H9 (cell line): Measurements from ENCODE around the gene DGCR2. TPM values are rescaled to one million over a fixed set of nuclear protein-coding genes. Genes with fewer than 3 reads are reported as not detected.
A peak's percentile ranks its signal among the peaks of the same experiment; 100 is the strongest.

ENCODE experiments used
- DNase-seq: peaks from one replicate; pipeline ENCODE4 v3.0.0-alpha.2; 2017
- H2AFZ ChIP-seq: one replicate; pipeline ENCODE4 v1.6.1; 2013; ENCODE audit warnings: mild to moderate bottlenecking, low read length, control low read depth, moderate library complexity
- H2AK5ac ChIP-seq: 2 replicates; pipeline ENCODE4 v1.6.1; 2013; ENCODE audit warnings: low read length, control low read depth, mixed read lengths; ENCODE audit not compliant: insufficient read length
- H2BK120ac ChIP-seq: one replicate; pipeline ENCODE4 v1.6.1; 2013; ENCODE audit warnings: low read depth, mild to moderate bottlenecking, low read length, control low read depth, inconsistent platforms; ENCODE audit not compliant: poor library complexity, severe bottlenecking
- H2BK12ac ChIP-seq: 2 replicates; pipeline ENCODE4 v1.6.1; 2013; ENCODE audit warnings: low read length, control low read depth, mixed read lengths, low read depth; ENCODE audit not compliant: insufficient read length
- H2BK15ac ChIP-seq: 2 replicates; pipeline ENCODE4 v1.6.1; 2013; ENCODE audit warnings: low read depth, low read length, control low read depth
- H2BK20ac ChIP-seq: one replicate; pipeline ENCODE4 v1.6.1; 2013; ENCODE audit warnings: low read depth, mild to moderate bottlenecking, low read length, control low read depth, inconsistent platforms; ENCODE audit not compliant: poor library complexity, severe bottlenecking
- H2BK5ac ChIP-seq: 2 replicates; pipeline ENCODE4 v1.6.1; 2013; ENCODE audit warnings: low read length, control low read depth, mixed read lengths; ENCODE audit not compliant: insufficient read length
- H3K14ac ChIP-seq: 2 replicates; pipeline ENCODE4 v1.6.1; 2013; ENCODE audit warnings: low read length, control low read depth; ENCODE audit not compliant: insufficient read depth
- H3K18ac ChIP-seq: 2 replicates; pipeline ENCODE4 v1.6.1; 2013; ENCODE audit warnings: low read depth, mild to moderate bottlenecking, mixed read lengths, low read length, control low read depth; ENCODE audit not compliant: insufficient read length
- H3K23ac ChIP-seq: 2 replicates; pipeline ENCODE4 v1.6.1; 2013; ENCODE audit warnings: low read length, control low read depth, mixed read lengths, low read depth; ENCODE audit not compliant: insufficient read length
- H3K23me2 ChIP-seq: 2 replicates; pipeline ENCODE4 v1.6.1; 2013; ENCODE audit warnings: low read depth, mild to moderate bottlenecking, mixed read lengths, low read length, control low read depth; ENCODE audit not compliant: insufficient read length, poor library complexity, severe bottlenecking
- H3K27ac ChIP-seq: 2 replicates; pipeline ENCODE4 v1.5.1; 2013; ENCODE audit warnings: low read length, control low read depth, mixed read lengths, low read depth; ENCODE audit not compliant: insufficient read length
- H3K27me3 ChIP-seq: 2 replicates; pipeline ENCODE4 v1.6.1; 2013; ENCODE audit warnings: low read length, control low read depth, inconsistent platforms; ENCODE audit not compliant: insufficient read depth
- H3K4ac ChIP-seq: 2 replicates; pipeline ENCODE4 v1.6.1; 2013; ENCODE audit warnings: low read depth, mild to moderate bottlenecking, control low read depth, inconsistent platforms, low read length, moderate library complexity
- H3K4me1 ChIP-seq: 2 replicates; pipeline ENCODE4 v1.6.1; 2013; ENCODE audit warnings: low read length, control low read depth, inconsistent platforms; ENCODE audit not compliant: insufficient read depth
- H3K4me2 ChIP-seq: 2 replicates; pipeline ENCODE4 v1.6.1; 2013; ENCODE audit warnings: low read length, control low read depth, mixed read lengths; ENCODE audit not compliant: insufficient read length, insufficient read depth
- H3K56ac ChIP-seq: 2 replicates; pipeline ENCODE4 v1.6.1; 2013; ENCODE audit warnings: low read depth, mild to moderate bottlenecking, mixed read lengths, low read length, control low read depth; ENCODE audit not compliant: insufficient read length
- H3K79me1 ChIP-seq: 2 replicates; pipeline ENCODE4 v1.6.1; 2013; ENCODE audit warnings: low read depth, mild to moderate bottlenecking, moderate library complexity, low read length, control low read depth, inconsistent platforms; ENCODE audit not compliant: insufficient read depth, poor library complexity, severe bottlenecking
- H3K79me2 ChIP-seq: 2 replicates; pipeline ENCODE4 v1.6.1; 2013; ENCODE audit warnings: low read length, control low read depth, inconsistent platforms; ENCODE audit not compliant: insufficient read depth
- H3K9ac ChIP-seq: 2 replicates; pipeline ENCODE4 v1.6.1; 2013; ENCODE audit warnings: low read length, control low read depth, mixed read lengths; ENCODE audit not compliant: insufficient read length; ENCODE audit errors: extremely low read depth
- H3K9me3 ChIP-seq: one replicate; pipeline ENCODE4 v1.6.1; 2013; ENCODE audit warnings: low read depth, low read length, inconsistent platforms; ENCODE audit not compliant: control insufficient read depth
- H3T11ph ChIP-seq: one replicate; pipeline ENCODE4 v1.6.1; 2013; ENCODE audit warnings: mild to moderate bottlenecking, low read length, control low read depth, inconsistent platforms
- H4K20me1 ChIP-seq: one replicate; pipeline ENCODE4 v1.6.1; 2013; ENCODE audit not compliant: control insufficient read depth, insufficient read length, insufficient read depth
- H4K5ac ChIP-seq: 2 replicates; pipeline ENCODE4 v1.6.1; 2013; ENCODE audit warnings: low read depth, mild to moderate bottlenecking, mixed read lengths, low read length, control low read depth; ENCODE audit not compliant: insufficient read length
- H4K8ac ChIP-seq: replicated peaks from 2 replicates; pipeline ENCODE4 v1.6.1; 2013; ENCODE audit warnings: low read length, control low read depth, mixed read lengths, low read depth; ENCODE audit not compliant: insufficient read length
- H4K91ac ChIP-seq: 2 replicates; pipeline ENCODE4 v1.6.1; 2013; ENCODE audit warnings: low read depth, mild to moderate bottlenecking, moderate library complexity, mixed read lengths, low read length, control low read depth; ENCODE audit not compliant: insufficient read length
- H3K27ac Mint-ChIP-seq, 3 experiments: 2 replicates in 2 of 3; 3 replicates in 1 of 3; pipeline ENCODE4 v1.8.0; 2020 to 2021; ENCODE audit warnings: mixed read lengths in 3 of 3, mild to moderate bottlenecking in 1 of 3, moderate library complexity in 1 of 3
- H3K27me3 Mint-ChIP-seq: 2 replicates; pipeline ENCODE4 v1.8.0; 2021; ENCODE audit warnings: low read depth, mild to moderate bottlenecking, moderate library complexity, mixed read lengths
- H3K36me3 Mint-ChIP-seq, 3 experiments: 2 replicates in 2 of 3; 3 replicates in 1 of 3; pipeline ENCODE4 v1.8.0; 2020 to 2021; ENCODE audit warnings: low read depth in 3 of 3, mixed read lengths in 3 of 3; ENCODE audit not compliant: insufficient read depth in 1 of 3
- H3K4me1 Mint-ChIP-seq, 2 experiments: 2 replicates each; pipeline ENCODE4 v1.8.0; 2020; ENCODE audit warnings: mixed read lengths in 2 of 2
- H3K4me3 Mint-ChIP-seq, 2 experiments: 2 replicates in 1 of 2; 3 replicates in 1 of 2; pipeline ENCODE4 v1.8.0; 2020 to 2021; ENCODE audit warnings: mild to moderate bottlenecking in 2 of 2, mixed read lengths in 2 of 2, moderate library complexity in 1 of 2
- H3K9me3 Mint-ChIP-seq, 2 experiments: 2 replicates in 1 of 2; 3 replicates in 1 of 2; pipeline ENCODE4 v1.8.0; 2020; ENCODE audit warnings: mild to moderate bottlenecking in 2 of 2, mixed read lengths in 2 of 2, moderate library complexity in 1 of 2
- CTCF ChIP-seq: fragments of 200-600 bp; sonication (generic); conservative IDR thresholded peaks from 3 replicates; pipeline ENCODE4 v1.8.0; 2021; ENCODE audit warnings: antibody characterized with exemption, mild to moderate bottlenecking
- whole genome bisulfite sequencing: extraction: QIAGEN DNeasy Blood & Tissue Kit; methylation state at CpG from one replicate; pipeline ENCODE4 v1.1.7; 2013; ENCODE audit warnings: missing lambda C conversion rate, low lambda C conversion rate, mixed read lengths; ENCODE audit not compliant: insufficient read length; ENCODE audit errors: extremely low coverage; 5-methylcytosine and 5-hydroxymethylcytosine counted together
- total RNA-seq: library from RNA; stranded (reverse); gene quantifications from 2 replicates; pipeline ENCODE4 v1.2.1, GENCODE V29; 2021

DGCR2 gene
- total RNA-seq, 1 experiment from 2014 or later: 47.2 TPM

- H3K14ac ChIP-seq: no peak overlapping the region; the same call in 1 of the 2 replicates
- H4K20me1 ChIP-seq: no peaks in the 10 kb centered on the region
- peaks cover 6% of the 10 kb centered on the region for H3K79me1 ChIP-seq
- no peak overlapping the region for H3K27ac ChIP-seq
- no peak overlapping the region for H3K18ac ChIP-seq
- H2BK5ac ChIP-seq: no peak overlapping the region
- no peak overlapping the region for H4K8ac ChIP-seq
- DNase-seq: no peak
- H3K36me3 Mint-ChIP-seq: peaks cover 0 to 10% (median 8%) of the 10 kb centered on the region in 3 experiments; a peak in 3 of 7 replicates
- no CpG with 5 or more reads among the region's 7 CpGs for WGBS
- H3K23ac ChIP-seq: no peak overlapping the region
- no peak overlapping the region for H3K27ac Mint-ChIP-seq
- no peak overlapping the region for H3K4me2 ChIP-seq
- H3K9me3 Mint-ChIP-seq: no peaks in the 10 kb centered on the region
- H3K9me3 ChIP-seq: no peaks in the 10 kb centered on the region
- H2BK120ac ChIP-seq: no peak overlapping the region
- peaks cover 35 to 48% of the 10 kb centered on the region in 2 experiments for H3K4me1 Mint-ChIP-seq
- peaks cover 10% of the 10 kb centered on the region; the same call in 1 of the 2 replicates for H3K79me2 ChIP-seq
- no peak overlapping the region for H2BK20ac ChIP-seq
- H3K56ac ChIP-seq: no peak overlapping the region
- peak overlapping the region; percentile 93 to 95 for H3K4me3 Mint-ChIP-seq
- H4K5ac ChIP-seq: no peak overlapping the region
- peaks cover 4% of the 10 kb centered on the region; the same call in 1 of the 2 replicates for H3K27me3 ChIP-seq
- H3T11ph ChIP-seq: no peak overlapping the region
- no peak overlapping the region for H2AK5ac ChIP-seq
- H3K4me1 ChIP-seq: peaks cover 3% of the 10 kb centered on the region; the same call in 1 of the 2 replicates
- no peak overlapping the region for H2BK15ac ChIP-seq
- H3K23me2 ChIP-seq: peaks cover 15% of the 10 kb centered on the region
- TF ChIP-seq CTCF: no peak
- no peak overlapping the region for H2BK12ac ChIP-seq
- no peak overlapping the region for H3K9ac ChIP-seq
- H4K91ac ChIP-seq: no peak overlapping the region
- H3K27me3 Mint-ChIP-seq: peaks cover 64% of the 10 kb centered on the region
- no peak overlapping the region for H3K4ac ChIP-seq
- H2AFZ ChIP-seq: no peak overlapping the region
Measured at GRCh38 chr22:19169947-19170318, 47.7 kb upstream of the DGCR2 start.
